Measurements from ENCODE around the gene NBPF1. TPM values are rescaled to one million over a fixed set of nuclear protein-coding genes. Genes with fewer than 3 reads are reported as not detected.
"Not testable (repeated sequence)": the region's sequence is repeated elsewhere in the genome, so short reads cannot be mapped to it uniquely, and the experiment has no call there.

NBPF1 gene
- total and polyA plus RNA-seq, 5 donors from 2014 or later: 0.49 to 13.0 (median 2.3) TPM

GRCh38 chr1:16604514-16605212, 8.7 kb downstream of the NBPF1 start:
- H3K27ac Mint-ChIP-seq; H3K4me1 ChIP-seq (ENCODE audit: control insufficient read depth, insufficient read depth, low read length, poor library complexity, severe bottlenecking); H3K4me3 ChIP-seq (ENCODE audit: low read depth, low read length); H3K36me3 ChIP-seq (ENCODE audit: control insufficient read depth, insufficient read depth, low read length); H3K4me1 Mint-ChIP-seq; H3K4me3 Mint-ChIP-seq; ATAC-seq (ENCODE audit: low read depth in 2 of 2); H3K36me3 Mint-ChIP-seq; DNase-seq; H3K9me3 Mint-ChIP-seq; H3K9me3 ChIP-seq (ENCODE audit: control insufficient read depth in 2 of 2, low read length in 2 of 2); H3K27ac ChIP-seq (ENCODE audit: insufficient read depth, low read length, poor library complexity, severe bottlenecking); H3K27me3 Mint-ChIP-seq; H3K27me3 ChIP-seq (ENCODE audit: control insufficient read depth, insufficient read depth, low read length): not testable (repeated sequence)

DNA sequence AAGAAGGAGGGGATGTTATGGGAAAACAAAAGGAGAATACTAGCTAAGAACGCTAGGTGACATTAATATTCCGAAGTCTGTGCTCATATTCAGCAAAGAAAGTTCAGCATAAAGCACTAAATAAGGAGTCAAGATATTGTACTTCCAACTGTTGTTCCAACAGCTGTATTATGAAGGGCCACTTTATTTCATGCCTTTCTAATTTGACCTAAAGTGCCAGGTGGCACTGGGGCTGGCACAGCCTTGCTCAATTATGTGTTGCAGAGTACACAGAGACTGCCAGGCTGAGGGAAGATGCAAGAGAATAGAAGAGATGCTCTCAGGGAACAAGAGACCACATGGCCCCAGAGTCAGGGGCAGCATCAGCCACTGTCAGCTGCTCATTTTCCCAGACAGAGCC, 9.7 kb downstream of the NBPF1 start:
- not testable (repeated sequence) for H3K9me3 Mint-ChIP-seq; H3K27ac Mint-ChIP-seq; H3K4me3 ChIP-seq (ENCODE audit: low read depth, low read length); H3K36me3 ChIP-seq (ENCODE audit: control insufficient read depth, insufficient read depth, low read length); H3K4me3 Mint-ChIP-seq; H3K9me3 ChIP-seq (ENCODE audit: control insufficient read depth in 2 of 2, low read length in 2 of 2); DNase-seq; H3K4me1 ChIP-seq (ENCODE audit: control insufficient read depth, insufficient read depth, low read length, poor library complexity, severe bottlenecking); H3K27me3 ChIP-seq (ENCODE audit: control insufficient read depth, insufficient read depth, low read length); H3K36me3 Mint-ChIP-seq; H3K27me3 Mint-ChIP-seq; ATAC-seq (ENCODE audit: low read depth in 2 of 2); H3K27ac ChIP-seq (ENCODE audit: insufficient read depth, low read length, poor library complexity, severe bottlenecking); H3K4me1 Mint-ChIP-seq

- H3K9me3 Mint-ChIP-seq: not testable (repeated sequence)
These were observed 10.9 kb downstream of the NBPF1 start for GRCh38 chr1:16602336-16603011.

DNA sequence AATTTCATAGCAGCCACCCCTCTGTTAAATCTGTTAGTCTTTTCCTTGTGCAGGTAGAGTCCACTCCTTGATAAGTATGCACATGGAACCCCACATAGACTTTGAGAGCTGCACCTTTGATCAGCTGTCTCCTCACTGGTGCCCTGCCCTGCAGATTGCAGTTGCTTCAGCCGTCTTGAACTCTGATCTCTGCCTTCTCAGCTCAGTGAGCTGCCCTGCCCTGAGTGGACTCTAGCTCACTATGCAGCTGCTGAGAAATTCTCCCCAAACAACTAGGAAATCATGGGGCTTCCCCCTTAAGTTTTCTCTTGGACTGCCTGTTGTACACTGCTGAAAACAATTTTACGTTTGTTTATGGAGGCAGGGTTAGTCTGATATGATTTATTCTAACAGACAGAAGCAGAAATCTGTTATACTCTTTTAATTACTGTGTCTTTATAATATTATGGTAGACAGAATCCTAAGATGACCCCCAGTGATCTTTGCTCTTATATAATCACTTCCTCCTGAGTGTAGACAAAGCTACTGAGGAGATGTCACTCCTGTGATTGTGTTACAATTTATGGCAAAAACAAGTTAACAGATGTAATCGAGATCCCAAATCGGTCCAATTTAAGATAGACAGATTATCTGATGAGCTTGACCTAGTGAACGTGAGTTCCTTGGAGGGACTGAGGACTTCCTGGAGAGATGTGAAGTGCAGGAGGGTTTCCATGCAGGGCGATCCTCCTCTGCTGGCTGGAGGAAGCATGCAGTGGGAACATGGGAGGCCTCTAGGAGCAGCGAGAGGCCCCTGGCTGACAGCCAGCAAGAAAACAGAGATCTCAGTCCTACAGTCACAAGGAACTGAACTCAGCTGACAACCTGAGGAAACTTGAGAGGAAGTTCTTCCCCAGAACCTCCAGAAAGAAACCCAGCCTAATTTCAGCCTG, 12.2 kb downstream of the NBPF1 start:
- not testable (repeated sequence) for H3K27me3 ChIP-seq (ENCODE audit: control insufficient read depth, insufficient read depth, low read length); H3K4me3 Mint-ChIP-seq; H3K4me1 ChIP-seq (ENCODE audit: control insufficient read depth, insufficient read depth, low read length, poor library complexity, severe bottlenecking); H3K36me3 ChIP-seq (ENCODE audit: control insufficient read depth, insufficient read depth, low read length); H3K9me3 ChIP-seq (ENCODE audit: control insufficient read depth in 2 of 2, low read length in 2 of 2); H3K9me3 Mint-ChIP-seq; H3K4me1 Mint-ChIP-seq; H3K4me3 ChIP-seq (ENCODE audit: low read depth, low read length); H3K36me3 Mint-ChIP-seq; H3K27ac Mint-ChIP-seq; ATAC-seq (ENCODE audit: low read depth in 2 of 2); H3K27me3 Mint-ChIP-seq; H3K27ac ChIP-seq (ENCODE audit: insufficient read depth, low read length, poor library complexity, severe bottlenecking); DNase-seq

More at GRCh38 chr1:16602336-16603011, 10.9 kb downstream of the NBPF1 start:
- H3K4me3 ChIP-seq (ENCODE audit: low read depth, low read length); H3K4me3 Mint-ChIP-seq; H3K9me3 ChIP-seq (ENCODE audit: control insufficient read depth in 2 of 2, low read length in 2 of 2); H3K4me1 Mint-ChIP-seq; ATAC-seq (ENCODE audit: low read depth in 2 of 2); H3K27ac Mint-ChIP-seq; H3K36me3 Mint-ChIP-seq; H3K27me3 ChIP-seq (ENCODE audit: control insufficient read depth, insufficient read depth, low read length); DNase-seq; H3K27me3 Mint-ChIP-seq; H3K4me1 ChIP-seq (ENCODE audit: control insufficient read depth, insufficient read depth, low read length, poor library complexity, severe bottlenecking); H3K27ac ChIP-seq (ENCODE audit: insufficient read depth, low read length, poor library complexity, severe bottlenecking); H3K36me3 ChIP-seq (ENCODE audit: control insufficient read depth, insufficient read depth, low read length): not testable (repeated sequence)

DNA sequence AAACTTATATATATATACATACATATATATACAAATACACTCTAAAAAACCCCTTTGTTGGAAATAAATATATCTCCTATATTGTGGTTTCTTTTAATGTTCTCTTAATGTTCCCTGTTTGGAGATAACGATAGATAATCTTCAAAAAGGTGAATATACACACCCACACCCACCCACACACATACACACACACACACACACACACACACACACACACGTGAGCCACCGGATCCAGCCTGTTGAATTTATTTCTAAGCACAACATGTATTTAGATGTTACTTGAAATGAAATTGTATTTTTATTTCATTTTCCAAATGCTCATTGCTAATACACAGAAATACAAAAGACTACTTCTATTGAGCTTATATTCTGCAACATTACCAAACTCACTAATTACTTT, 14.0 kb downstream of the NBPF1 start:
- not testable (repeated sequence) for H3K27me3 ChIP-seq (ENCODE audit: control insufficient read depth, insufficient read depth, low read length); H3K4me1 ChIP-seq (ENCODE audit: control insufficient read depth, insufficient read depth, low read length, poor library complexity, severe bottlenecking); ATAC-seq (ENCODE audit: low read depth in 2 of 2); H3K4me3 ChIP-seq (ENCODE audit: low read depth, low read length); DNase-seq; H3K36me3 ChIP-seq (ENCODE audit: control insufficient read depth, insufficient read depth, low read length); H3K9me3 Mint-ChIP-seq; H3K27ac Mint-ChIP-seq; H3K4me1 Mint-ChIP-seq; H3K36me3 Mint-ChIP-seq; H3K4me3 Mint-ChIP-seq; H3K9me3 ChIP-seq (ENCODE audit: control insufficient read depth in 2 of 2, low read length in 2 of 2); H3K27ac ChIP-seq (ENCODE audit: insufficient read depth, low read length, poor library complexity, severe bottlenecking); H3K27me3 Mint-ChIP-seq

GRCh38 chr1:16595216-16595615, 18.1 kb downstream of the NBPF1 start:
- DNase-seq; ATAC-seq (ENCODE audit: low read depth in 2 of 2); H3K9me3 Mint-ChIP-seq; H3K27me3 Mint-ChIP-seq; H3K27me3 ChIP-seq (ENCODE audit: control insufficient read depth, insufficient read depth, low read length); H3K36me3 ChIP-seq (ENCODE audit: control insufficient read depth, insufficient read depth, low read length); H3K4me3 Mint-ChIP-seq; H3K4me1 Mint-ChIP-seq; H3K4me3 ChIP-seq (ENCODE audit: low read depth, low read length); H3K36me3 Mint-ChIP-seq; H3K27ac ChIP-seq (ENCODE audit: insufficient read depth, low read length, poor library complexity, severe bottlenecking); H3K4me1 ChIP-seq (ENCODE audit: control insufficient read depth, insufficient read depth, low read length, poor library complexity, severe bottlenecking); H3K9me3 ChIP-seq (ENCODE audit: control insufficient read depth in 2 of 2, low read length in 2 of 2); H3K27ac Mint-ChIP-seq: not testable (repeated sequence)

DNA sequence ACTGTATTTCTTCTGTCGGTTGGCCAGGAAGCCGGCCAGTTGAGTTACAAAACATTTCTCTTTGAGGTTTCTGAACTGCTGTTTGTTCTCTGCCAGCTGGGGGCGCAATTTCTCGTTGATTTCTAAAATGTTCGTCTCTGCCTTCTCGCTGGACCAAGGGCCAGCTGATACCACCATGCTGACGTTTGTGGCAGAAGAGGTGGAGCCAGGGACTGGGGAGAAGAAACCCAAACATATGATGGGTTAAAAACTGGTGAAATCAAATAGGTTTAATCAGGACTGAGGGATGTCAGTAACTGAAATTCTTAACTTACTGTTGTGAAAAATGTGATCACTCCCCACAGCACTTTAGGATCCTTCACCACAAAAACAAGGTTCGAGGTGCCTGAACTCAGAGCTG, 21.5 kb downstream of the NBPF1 start:
- H3K27ac Mint-ChIP-seq; H3K4me3 Mint-ChIP-seq; H3K27me3 ChIP-seq (ENCODE audit: control insufficient read depth, insufficient read depth, low read length); H3K27me3 Mint-ChIP-seq; H3K9me3 Mint-ChIP-seq; H3K4me3 ChIP-seq (ENCODE audit: low read depth, low read length); DNase-seq; H3K36me3 Mint-ChIP-seq; H3K9me3 ChIP-seq (ENCODE audit: control insufficient read depth in 2 of 2, low read length in 2 of 2); ATAC-seq (ENCODE audit: low read depth in 2 of 2); H3K4me1 Mint-ChIP-seq; H3K4me1 ChIP-seq (ENCODE audit: control insufficient read depth, insufficient read depth, low read length, poor library complexity, severe bottlenecking); H3K36me3 ChIP-seq (ENCODE audit: control insufficient read depth, insufficient read depth, low read length); H3K27ac ChIP-seq (ENCODE audit: insufficient read depth, low read length, poor library complexity, severe bottlenecking): not testable (repeated sequence)

All from CD4-positive, CD25-positive, alpha-beta regulatory T cell (primary cell).